ENCODE data around the gene RAD1.

GRCh38 chr5:34929720-34930461, 14.6 kb upstream of the RAD1 start:
- TF ChIP-seq POLR2A (IDR thresholded peaks at IDR 0.05; ENCODE audit: low read length) (peak; percentile 54), ZFP36 (IDR thresholded peaks at IDR 0.05; ENCODE audit: borderline replicate concordance, partially characterized antibody) (no peak)

Measured in A549 (cell line).